Myocyte (in vitro differentiated cells): ENCODE results near the gene SSR1. TPM values are rescaled to one million over a fixed set of nuclear protein-coding genes. Genes with fewer than 3 reads are reported as not detected.

Experiments
- DNase-seq: peaks from one replicate; pipeline ENCODE4 v3.0.0-alpha.2; 2012; ENCODE audit warnings: low read depth
- total RNA-seq: library from RNA; depleted of rRNA; stranded (reverse); fragments of >200 nt; gene quantifications from 2 replicates; pipeline ENCODE4 v1.2.3, GENCODE V29; 2014

SSR1 gene
- total RNA-seq, 1 donor from 2014 or later: 74.2 TPM

- DNase-seq: no peak
Measured at GRCh38 chr6:7260291-7261031, 52.5 kb downstream of the SSR1 start.

- DNase-seq: no peak
Measured at GRCh38 chr6:7258231-7258763, 54.7 kb downstream of the SSR1 start.

GRCh38 chr6:7257521-7258230 is 55.3 kb downstream of the SSR1 start:
- no peak for DNase-seq

- no peak for DNase-seq
Measured at GRCh38 chr6:7256785-7257184, 56.2 kb downstream of the SSR1 start.

- DNase-seq: no peak
Measured at GRCh38 chr6:7255918-7256317, 57.1 kb downstream of the SSR1 start.

- DNase-seq: peak; percentile 97
Measured at GRCh38 chr6:7254980-7255835, 57.8 kb downstream of the SSR1 start.

GRCh38 chr6:7252390-7252789 is 60.6 kb downstream of the SSR1 start:
- DNase-seq: no peak

- no peak for DNase-seq
Measured at GRCh38 chr6:7251646-7252260, 61.2 kb downstream of the SSR1 start.

- DNase-seq: no peak
Measured at GRCh38 chr6:7250812-7251211, 62.2 kb downstream of the SSR1 start.

GRCh38 chr6:7249946-7250643 is 62.9 kb downstream of the SSR1 start:
- DNase-seq: no peak

GRCh38 chr6:7249391-7249790 is 63.6 kb downstream of the SSR1 start:
- no peak for DNase-seq

GRCh38 chr6:7247828-7248227 is 65.2 kb downstream of the SSR1 start:
- no peak for DNase-seq

GRCh38 chr6:7247179-7247456 is 65.9 kb downstream of the SSR1 start:
- no peak for DNase-seq

GRCh38 chr6:7246401-7247178 is 66.4 kb downstream of the SSR1 start:
- no peak for DNase-seq

GRCh38 chr6:7245668-7246393 is 67.2 kb downstream of the SSR1 start:
- no peak for DNase-seq

- peak; percentile 82 for DNase-seq
Measured at GRCh38 chr6:7243179-7243981, 69.6 kb downstream of the SSR1 start.

GRCh38 chr6:7242835-7243178 is 70.2 kb downstream of the SSR1 start:
- no peak for DNase-seq
